K562 (cell line): ENCODE data around the gene RBM22. TPM values are rescaled to one million over a fixed set of nuclear protein-coding genes. Genes with fewer than 3 reads are reported as not detected.
A peak's percentile ranks its signal among the peaks of the same experiment; 100 is the strongest.

Source experiments
- ETS1 ChIP-seq: conservative IDR thresholded peaks from 2 replicates; pipeline ENCODE4 v1.6.1; 2011; ENCODE audit warnings: low read depth, mild to moderate bottlenecking, low read length; ENCODE audit not compliant: control insufficient read depth
- polyA plus RNA-seq, 8 experiments: library from polyadenylated mRNA; depleted of rRNA in 4 of 8; stranded (reverse) in 5 of 8; unstranded in 3 of 8; fragments of >200 nt; fragmentation: Nextera tagmentation in 2 of 8; fragmentation: Illumina TruSeq in 1 of 8; extraction: Ambion mirVana in 2 of 8; extraction: Trizol in 1 of 8; gene quantifications; 2 replicates each; pipeline versions ENCODE4 v1.2.1 to v1.2.3, GENCODE V29; 2011 to 2014; ENCODE audit warnings: inconsistent platforms in 1 of 8, missing spikeins in 1 of 8
- total RNA-seq, 7 experiments: library from RNA; depleted of rRNA in 6 of 7; stranded (reverse); fragments of >200 nt in 6 of 7; fragmentation: Illumina TruSeq in 2 of 7; extraction: Trizol in 2 of 7; gene quantifications; 2 replicates each; pipeline versions ENCODE4 v1.2.1 to v1.2.3, GENCODE V29; 2011 to 2021; ENCODE audit warnings: low replicate concordance in 1 of 7
- TF ChIP-seq, protein P1 (sequence below): fragments of 450-650 bp; IDR thresholded peaks from one replicate; pipeline ENCODE4 v1.6.1; 2018; ENCODE audit warnings: mild to moderate bottlenecking, moderate library complexity; ENCODE audit not compliant: partially characterized antibody
- TF ChIP-seq, protein P2 (sequence below): fragments of 250-450 bp; sonication (Bioruptor Pico); IDR thresholded peaks from 2 replicates; pipeline ENCODE4 v1.4.0; 2020; ENCODE audit warnings: mild to moderate bottlenecking, moderate library complexity

The RBM22 gene
- total and polyA plus RNA-seq, 9 of the 15 experiments (the other 6 are each of a cell fraction or from before 2014, with no cell fraction given) = 31.3 to 82.2 (median 44.8) TPM

- TF ChIP-seq, protein P1, sequence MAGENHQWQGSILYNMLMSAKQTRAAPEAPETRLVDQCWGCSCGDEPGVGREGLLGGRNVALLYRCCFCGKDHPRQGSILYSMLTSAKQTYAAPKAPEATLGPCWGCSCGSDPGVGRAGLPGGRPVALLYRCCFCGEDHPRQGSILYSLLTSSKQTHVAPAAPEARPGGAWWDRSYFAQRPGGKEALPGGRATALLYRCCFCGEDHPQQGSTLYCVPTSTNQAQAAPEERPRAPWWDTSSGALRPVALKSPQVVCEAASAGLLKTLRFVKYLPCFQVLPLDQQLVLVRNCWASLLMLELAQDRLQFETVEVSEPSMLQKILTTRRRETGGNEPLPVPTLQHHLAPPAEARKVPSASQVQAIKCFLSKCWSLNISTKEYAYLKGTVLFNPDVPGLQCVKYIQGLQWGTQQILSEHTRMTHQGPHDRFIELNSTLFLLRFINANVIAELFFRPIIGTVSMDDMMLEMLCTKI = no peak
- TF ChIP-seq, protein P2, sequence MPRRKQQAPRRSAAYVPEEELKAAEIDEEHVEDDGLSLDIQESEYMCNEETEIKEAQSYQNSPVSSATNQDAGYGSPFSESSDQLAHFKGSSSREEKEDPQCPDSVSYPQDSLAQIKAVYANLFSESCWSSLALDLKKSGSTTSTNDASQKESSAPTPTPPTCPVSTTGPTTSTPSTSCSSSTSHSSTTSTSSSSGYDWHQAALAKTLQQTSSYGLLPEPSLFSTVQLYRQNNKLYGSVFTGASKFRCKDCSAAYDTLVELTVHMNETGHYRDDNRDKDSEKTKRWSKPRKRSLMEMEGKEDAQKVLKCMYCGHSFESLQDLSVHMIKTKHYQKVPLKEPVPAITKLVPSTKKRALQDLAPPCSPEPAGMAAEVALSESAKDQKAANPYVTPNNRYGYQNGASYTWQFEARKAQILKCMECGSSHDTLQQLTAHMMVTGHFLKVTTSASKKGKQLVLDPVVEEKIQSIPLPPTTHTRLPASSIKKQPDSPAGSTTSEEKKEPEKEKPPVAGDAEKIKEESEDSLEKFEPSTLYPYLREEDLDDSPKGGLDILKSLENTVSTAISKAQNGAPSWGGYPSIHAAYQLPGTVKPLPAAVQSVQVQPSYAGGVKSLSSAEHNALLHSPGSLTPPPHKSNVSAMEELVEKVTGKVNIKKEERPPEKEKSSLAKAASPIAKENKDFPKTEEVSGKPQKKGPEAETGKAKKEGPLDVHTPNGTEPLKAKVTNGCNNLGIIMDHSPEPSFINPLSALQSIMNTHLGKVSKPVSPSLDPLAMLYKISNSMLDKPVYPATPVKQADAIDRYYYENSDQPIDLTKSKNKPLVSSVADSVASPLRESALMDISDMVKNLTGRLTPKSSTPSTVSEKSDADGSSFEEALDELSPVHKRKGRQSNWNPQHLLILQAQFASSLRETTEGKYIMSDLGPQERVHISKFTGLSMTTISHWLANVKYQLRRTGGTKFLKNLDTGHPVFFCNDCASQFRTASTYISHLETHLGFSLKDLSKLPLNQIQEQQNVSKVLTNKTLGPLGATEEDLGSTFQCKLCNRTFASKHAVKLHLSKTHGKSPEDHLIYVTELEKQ (CRISPR knock-in tag) = no peak
- peak; percentile 25; the same call in 1 of the 2 replicates for TF ChIP-seq ETS1
Measured at GRCh38 chr5:150700594-150701377, at the start of gene RBM22 (continued).
